ENCODE measurements around the gene PIM2. TPM values are rescaled to one million over a fixed set of nuclear protein-coding genes. Genes with fewer than 3 reads are reported as not detected.
A peak's percentile ranks its signal among the peaks of the same experiment; 100 is the strongest.

Gene PIM2
- polyA plus RNA-seq, 1 experiment, result 8.0 TPM

- ChIA-PET POLR2A (interaction anchor here (0.6 kb wide), 1 partner anchor 46 kb away, joined by 4 read pairs; no protein-coding TSS in a partner anchor), CTCF (no interaction called here)
- peaks cover 7% of the 10 kb centered on the region for H3K36me3 ChIP-seq (ENCODE audit: control insufficient read depth, insufficient read depth, low read length)
- TF ChIP-seq CTCF (IDR thresholded peaks at IDR 0.05; ENCODE audit: insufficient read depth, low read depth, low read length), result no peak
- no peaks in the 10 kb centered on the region for H3K27me3 ChIP-seq (ENCODE audit: control insufficient read depth, insufficient read depth, low read length)
- H3K4me3 ChIP-seq (ENCODE audit: low read depth, low read length), result peak overlapping the region; percentile 73
- no peak for DNase-seq (ENCODE audit: low read depth)
Observed at GRCh38 chrX:48956728-48957414, 38.0 kb upstream of the PIM2 start.

DNA sequence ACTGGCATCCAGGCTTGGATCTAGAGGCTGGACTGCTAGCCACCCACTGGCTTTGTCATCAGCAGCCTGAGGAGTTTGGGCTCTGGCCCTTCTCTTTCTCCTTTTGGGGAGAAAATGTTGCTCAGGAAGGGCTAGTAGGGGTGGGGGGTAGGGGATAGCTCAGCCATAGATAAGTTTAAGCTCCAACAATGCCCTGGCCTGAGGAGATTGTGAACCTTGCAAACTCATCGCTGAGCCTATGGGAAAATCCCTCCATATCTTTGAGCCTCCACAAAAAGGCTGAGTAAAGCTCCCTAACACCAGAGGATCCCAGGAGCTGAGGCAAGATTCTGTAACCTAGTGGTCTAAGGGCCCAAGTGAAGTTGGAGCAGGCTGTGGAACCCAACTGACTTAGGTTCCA lies 29.8 kb upstream of the PIM2 start:
- no peak for DNase-seq (ENCODE audit: low read depth)
- ChIA-PET POLR2A (no interaction called here), CTCF (no interaction called here)
- no peaks in the 10 kb centered on the region for H3K27me3 ChIP-seq (ENCODE audit: control insufficient read depth, insufficient read depth, low read length)
- H3K4me3 ChIP-seq (ENCODE audit: low read depth, low read length), result no peak overlapping the region
- TF ChIP-seq CTCF (IDR thresholded peaks at IDR 0.05; ENCODE audit: insufficient read depth, low read depth, low read length), result no peak
- H3K36me3 ChIP-seq (ENCODE audit: control insufficient read depth, insufficient read depth, low read length), result peaks cover 2% of the 10 kb centered on the region

DNA sequence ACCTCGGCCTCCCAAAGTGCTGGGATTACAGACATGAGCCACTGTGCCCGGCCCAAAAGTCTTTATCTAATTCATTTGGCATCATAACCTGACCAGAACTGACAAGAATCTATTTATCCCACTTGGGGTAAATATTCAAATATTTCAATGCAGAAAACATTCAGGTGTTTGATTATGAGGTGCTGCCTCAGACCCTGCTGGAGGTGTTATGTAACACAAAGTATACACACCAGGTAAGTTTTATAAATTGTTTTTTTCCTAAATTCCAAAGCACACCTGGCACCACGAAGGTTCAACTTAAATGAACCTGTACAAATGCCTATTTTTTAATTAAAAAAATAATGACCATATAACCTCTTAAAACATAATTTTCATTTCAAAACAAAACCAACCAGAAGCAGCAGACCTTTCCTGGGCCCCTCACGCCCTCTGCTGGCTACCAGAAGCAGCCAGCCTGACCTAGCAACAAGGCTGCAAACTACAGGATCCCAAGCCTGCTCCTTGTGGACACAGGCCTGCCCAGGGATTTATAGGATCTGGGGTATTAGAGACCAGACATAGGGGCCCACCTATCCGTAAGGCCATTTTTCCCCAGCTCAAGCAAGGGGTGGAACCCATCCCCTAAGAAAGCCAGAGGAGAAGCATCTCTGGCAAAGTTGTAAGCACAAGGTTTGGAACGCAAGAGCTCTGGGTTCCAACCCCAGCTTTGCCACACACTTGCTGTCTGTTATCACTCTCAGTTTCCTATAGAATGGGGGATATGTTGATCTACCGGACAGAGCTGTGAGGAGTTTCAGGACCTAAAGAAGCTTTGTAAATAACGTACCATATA lies 26.9 kb upstream of the PIM2 start:
- DNase-seq (ENCODE audit: low read depth), result no peak
- H3K4me3 ChIP-seq (ENCODE audit: low read depth, low read length), result no peak overlapping the region
- TF ChIP-seq CTCF (IDR thresholded peaks at IDR 0.05; ENCODE audit: insufficient read depth, low read depth, low read length), result peak; percentile 80
- CTCF ChIA-PET, result interaction anchor here (1.0 to 1.6 kb wide), 5 partner anchors 10 to 188 kb away, joined by 3 to 5 read pairs (median 4); no protein-coding TSS in a partner anchor
- POLR2A ChIA-PET, result no interaction called here
- H3K27me3 ChIP-seq (ENCODE audit: control insufficient read depth, insufficient read depth, low read length), result no peaks in the 10 kb centered on the region
- peaks cover 6% of the 10 kb centered on the region for H3K36me3 ChIP-seq (ENCODE audit: control insufficient read depth, insufficient read depth, low read length)

GRCh38 chrX:48942895-48943294 lies 24.1 kb upstream of the PIM2 start:
- ChIA-PET POLR2A (no interaction called here), CTCF (no interaction called here)

More at GRCh38 chrX:48942895-48943294, 24.1 kb upstream of the PIM2 start:
- no peaks in the 10 kb centered on the region for H3K27me3 ChIP-seq (ENCODE audit: control insufficient read depth, insufficient read depth, low read length)
- no peak for TF ChIP-seq CTCF (IDR thresholded peaks at IDR 0.05; ENCODE audit: insufficient read depth, low read depth, low read length)
- peaks cover 7% of the 10 kb centered on the region for H3K36me3 ChIP-seq (ENCODE audit: control insufficient read depth, insufficient read depth, low read length)
- H3K4me3 ChIP-seq (ENCODE audit: low read depth, low read length), result no peak overlapping the region
- no peak for DNase-seq (ENCODE audit: low read depth)
